ENCODE results near the gene OR51E2.

OR51E2 gene

GRCh38 chr11:4658629-4659445 lies 38.8 kb downstream of the OR51E2 start:
- no peak for DNase-seq

- DNase-seq = no peak
Observed at GRCh38 chr11:4654635-4655369, 42.9 kb downstream of the OR51E2 start.

GRCh38 chr11:4647766-4648165 lies 49.9 kb downstream of the OR51E2 start:
- DNase-seq = no peak

GRCh38 chr11:4645974-4646373 lies 51.7 kb downstream of the OR51E2 start:
- no peak for DNase-seq

GRCh38 chr11:4644233-4644632 lies 53.4 kb downstream of the OR51E2 start:
- DNase-seq = no peak

GRCh38 chr11:4643682-4644081 lies 54.0 kb downstream of the OR51E2 start, which contains the start of gene OR51E1:
OR51E1 (plus strand) TSS chr11:4643982; CDS start chr11:4652527, 8,545 bp downstream.
- DNase-seq = no peak

GRCh38 chr11:4643076-4643475 lies 54.6 kb downstream of the OR51E2 start:
- DNase-seq = no peak

- DNase-seq = no peak
Observed at GRCh38 chr11:4642043-4642442, 55.6 kb downstream of the OR51E2 start.

- no peak for DNase-seq
Observed at GRCh38 chr11:4641501-4641900, 56.2 kb downstream of the OR51E2 start.

- DNase-seq = no peak
Observed at GRCh38 chr11:4639931-4640330, 57.7 kb downstream of the OR51E2 start.

GRCh38 chr11:4637662-4638047 lies 60.0 kb downstream of the OR51E2 start:
- no peak for DNase-seq

- DNase-seq = peak; percentile 67
Observed at GRCh38 chr11:4636962-4637661, 60.5 kb downstream of the OR51E2 start, which contains the start of gene OR51D1. OR51D1 (plus strand) TSS chr11:4637477; CDS start chr11:4639791, 2,314 bp downstream.

GRCh38 chr11:4636136-4636535 lies 61.5 kb downstream of the OR51E2 start:
- no peak for DNase-seq

All from activated CD8-positive, alpha-beta memory T cell treated with anti-CD3 and anti-CD28 coated beads, Interleukin-2, amount 50 U/mL, for 4 hours (primary cell).